NB4 (cell line): ENCODE data around the gene TSPAN2.

Source experiments
- POLR2A ChIP-seq: IDR thresholded peaks from 2 replicates; pipeline ENCODE4 v1.6.1; 2011; ENCODE audit warnings: mild to moderate bottlenecking; ENCODE audit not compliant: insufficient read length; ENCODE audit errors: extremely low read depth
- TF ChIP-seq, protein P1 (sequence below): IDR thresholded peaks from one replicate; pipeline ENCODE4 v1.5.1; 2012; ENCODE audit warnings: low read depth, low read length
- TF ChIP-seq, protein P2 (sequence below): IDR thresholded peaks from 2 replicates; pipeline ENCODE4 v1.6.1; 2011; ENCODE audit warnings: low read depth, low read length

DNA sequence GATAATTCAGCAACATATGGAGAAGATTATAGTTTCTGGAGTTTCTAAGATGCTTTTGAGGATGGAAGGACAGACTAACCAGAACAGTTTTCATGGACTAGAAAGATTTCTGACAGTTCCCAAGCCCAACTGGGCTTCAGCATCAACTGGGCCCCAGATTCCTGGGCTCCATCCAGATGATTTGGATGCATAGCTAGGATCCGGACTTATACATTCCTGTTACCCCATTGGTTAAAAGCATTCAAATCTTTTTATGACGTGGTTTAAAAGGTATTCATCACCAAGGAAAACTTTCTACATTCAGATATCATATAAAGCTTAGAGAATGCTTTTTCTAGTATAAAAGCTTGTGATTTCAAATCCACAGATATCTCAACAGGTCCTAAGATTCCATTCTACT is 30.0 kb downstream of the TSPAN2 start:
- TF ChIP-seq, protein P1, sequence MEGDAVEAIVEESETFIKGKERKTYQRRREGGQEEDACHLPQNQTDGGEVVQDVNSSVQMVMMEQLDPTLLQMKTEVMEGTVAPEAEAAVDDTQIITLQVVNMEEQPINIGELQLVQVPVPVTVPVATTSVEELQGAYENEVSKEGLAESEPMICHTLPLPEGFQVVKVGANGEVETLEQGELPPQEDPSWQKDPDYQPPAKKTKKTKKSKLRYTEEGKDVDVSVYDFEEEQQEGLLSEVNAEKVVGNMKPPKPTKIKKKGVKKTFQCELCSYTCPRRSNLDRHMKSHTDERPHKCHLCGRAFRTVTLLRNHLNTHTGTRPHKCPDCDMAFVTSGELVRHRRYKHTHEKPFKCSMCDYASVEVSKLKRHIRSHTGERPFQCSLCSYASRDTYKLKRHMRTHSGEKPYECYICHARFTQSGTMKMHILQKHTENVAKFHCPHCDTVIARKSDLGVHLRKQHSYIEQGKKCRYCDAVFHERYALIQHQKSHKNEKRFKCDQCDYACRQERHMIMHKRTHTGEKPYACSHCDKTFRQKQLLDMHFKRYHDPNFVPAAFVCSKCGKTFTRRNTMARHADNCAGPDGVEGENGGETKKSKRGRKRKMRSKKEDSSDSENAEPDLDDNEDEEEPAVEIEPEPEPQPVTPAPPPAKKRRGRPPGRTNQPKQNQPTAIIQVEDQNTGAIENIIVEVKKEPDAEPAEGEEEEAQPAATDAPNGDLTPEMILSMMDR: no peak
- no peak for TF ChIP-seq POLR2A
- TF ChIP-seq, protein P2, sequence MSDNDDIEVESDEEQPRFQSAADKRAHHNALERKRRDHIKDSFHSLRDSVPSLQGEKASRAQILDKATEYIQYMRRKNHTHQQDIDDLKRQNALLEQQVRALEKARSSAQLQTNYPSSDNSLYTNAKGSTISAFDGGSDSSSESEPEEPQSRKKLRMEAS: no peak
